ENCODE results near the gene RPTOR.

DNA sequence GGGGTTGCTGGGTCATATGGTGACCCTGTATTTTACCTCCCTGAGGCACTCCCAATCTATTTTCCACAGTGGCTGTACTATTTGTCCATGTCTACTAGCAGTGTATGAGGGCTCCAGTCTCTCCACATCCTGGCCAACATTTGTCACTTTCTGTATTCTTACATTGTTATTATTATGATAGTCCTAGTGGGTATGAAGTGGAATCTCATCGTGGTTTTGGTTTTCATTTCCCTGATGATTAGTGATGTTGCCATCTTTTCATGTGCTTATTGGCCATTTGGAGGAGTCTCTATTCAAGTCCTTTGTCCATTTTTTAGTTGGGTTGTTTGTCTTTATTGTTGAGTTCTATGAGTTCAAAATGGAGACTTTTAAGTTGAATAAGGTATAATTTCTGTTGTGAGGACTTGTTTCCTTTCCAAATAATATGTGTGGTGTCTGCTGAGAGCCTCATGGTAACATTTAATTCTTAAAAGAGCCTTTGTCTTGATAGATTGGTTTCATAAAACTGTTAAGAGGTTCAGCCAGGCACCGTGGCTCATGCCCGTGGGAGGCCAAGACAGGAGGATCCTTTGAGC lies 108.2 kb downstream of the RPTOR start:
- TF ChIP-seq, protein P1, sequence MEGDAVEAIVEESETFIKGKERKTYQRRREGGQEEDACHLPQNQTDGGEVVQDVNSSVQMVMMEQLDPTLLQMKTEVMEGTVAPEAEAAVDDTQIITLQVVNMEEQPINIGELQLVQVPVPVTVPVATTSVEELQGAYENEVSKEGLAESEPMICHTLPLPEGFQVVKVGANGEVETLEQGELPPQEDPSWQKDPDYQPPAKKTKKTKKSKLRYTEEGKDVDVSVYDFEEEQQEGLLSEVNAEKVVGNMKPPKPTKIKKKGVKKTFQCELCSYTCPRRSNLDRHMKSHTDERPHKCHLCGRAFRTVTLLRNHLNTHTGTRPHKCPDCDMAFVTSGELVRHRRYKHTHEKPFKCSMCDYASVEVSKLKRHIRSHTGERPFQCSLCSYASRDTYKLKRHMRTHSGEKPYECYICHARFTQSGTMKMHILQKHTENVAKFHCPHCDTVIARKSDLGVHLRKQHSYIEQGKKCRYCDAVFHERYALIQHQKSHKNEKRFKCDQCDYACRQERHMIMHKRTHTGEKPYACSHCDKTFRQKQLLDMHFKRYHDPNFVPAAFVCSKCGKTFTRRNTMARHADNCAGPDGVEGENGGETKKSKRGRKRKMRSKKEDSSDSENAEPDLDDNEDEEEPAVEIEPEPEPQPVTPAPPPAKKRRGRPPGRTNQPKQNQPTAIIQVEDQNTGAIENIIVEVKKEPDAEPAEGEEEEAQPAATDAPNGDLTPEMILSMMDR (conservative IDR thresholded peaks at IDR 0.05; ENCODE audit: low read length): no peak
- TF ChIP-seq EZH2phosphoT487 (IDR thresholded peaks at IDR 0.05; ENCODE audit: borderline replicate concordance, low read depth, low read length): no peak

Measured in OCI-LY7 (cell line).